NCI-H2196 treated with DMSO at 0.1 percent for 48 hours (cell line): ENCODE results near the gene AP2A2.

Experiments used
- DNase-seq: peaks from one replicate; lab custom pipeline; 2025; ENCODE audit not compliant: unreplicated experiment; lab: John Stamatoyannopoulos, UW

AP2A2 gene

GRCh38 chr11:995044-995751, 69.5 kb downstream of the AP2A2 start:
- no peak for DNase-seq

GRCh38 chr11:995752-996420, 70.2 kb downstream of the AP2A2 start:
- no peak for DNase-seq

- no peak for DNase-seq
These were observed 71.0 kb downstream of the AP2A2 start for GRCh38 chr11:996681-997080.

GRCh38 chr11:997907-998306, 72.2 kb downstream of the AP2A2 start:
- no peak for DNase-seq

GRCh38 chr11:999009-999408, 73.3 kb downstream of the AP2A2 start:
- DNase-seq: no peak

GRCh38 chr11:1000357-1001278, 74.9 kb downstream of the AP2A2 start:
- DNase-seq: no peak

GRCh38 chr11:1001617-1002405, 76.1 kb downstream of the AP2A2 start:
- DNase-seq: no peak

GRCh38 chr11:1002406-1002984, 76.8 kb downstream of the AP2A2 start:
- no peak for DNase-seq

- no peak for DNase-seq
These were observed 77.5 kb downstream of the AP2A2 start for GRCh38 chr11:1003159-1003558.

- no peak for DNase-seq
These were observed 80.3 kb downstream of the AP2A2 start for GRCh38 chr11:1005928-1006327.

GRCh38 chr11:1006762-1007161, 81.1 kb downstream of the AP2A2 start:
- DNase-seq: no peak

GRCh38 chr11:1007279-1007678, 81.6 kb downstream of the AP2A2 start:
- DNase-seq: no peak

GRCh38 chr11:1008001-1008802, 82.5 kb downstream of the AP2A2 start:
- DNase-seq: no peak

GRCh38 chr11:1008803-1009145, 83.1 kb downstream of the AP2A2 start:
- DNase-seq: no peak

GRCh38 chr11:1009371-1009770, 83.7 kb downstream of the AP2A2 start:
- no peak for DNase-seq

GRCh38 chr11:1009991-1010390, 84.3 kb downstream of the AP2A2 start:
- DNase-seq: no peak

- no peak for DNase-seq
These were observed 85.1 kb downstream of the AP2A2 start for GRCh38 chr11:1010551-1011319.

GRCh38 chr11:1011320-1011698, 85.6 kb downstream of the AP2A2 start:
- DNase-seq: no peak

GRCh38 chr11:1012291-1012690, 86.6 kb downstream of the AP2A2 start:
- no peak for DNase-seq
